ENCODE data around the gene UBASH3B.
"Not testable (repeated sequence)": the region's sequence is repeated elsewhere in the genome, so short reads cannot be mapped to it uniquely, and the experiment has no call there.

Gene UBASH3B

GRCh38 chr11:122823564-122823963 lies 168.0 kb downstream of the UBASH3B start:
- Histone ChIP-seq H3K4me1 (ENCODE audit: control insufficient read depth, insufficient read depth, low read length) (no peaks in the 10 kb centered on the region; the same call in 1 of the 2 replicates), H3K36me3 (ENCODE audit: control insufficient read depth, insufficient read depth, low read length) (no peaks in the 10 kb centered on the region), H3K4me3 (ENCODE audit: low read length) (no peak overlapping the region), H3K27me3 (ENCODE audit: control insufficient read depth, insufficient read depth, low read length) (no peaks in the 10 kb centered on the region), H3K27ac (ENCODE audit: low read length) (no peak overlapping the region), H3K9me3 (ENCODE audit: control insufficient read depth, insufficient read depth, low read length) (no peaks in the 10 kb centered on the region; the same call in 1 of the 2 replicates)
- no CpG with 5 or more reads among the region's 4 CpGs for WGBS (ENCODE audit: insufficient coverage, insufficient read length)
- no peak for DNase-seq (ENCODE audit: low read depth, low spot score)

- H3K9me3 ChIP-seq (ENCODE audit: control insufficient read depth, insufficient read depth, low read length); H3K4me1 ChIP-seq (ENCODE audit: control insufficient read depth, insufficient read depth, low read length); DNase-seq (ENCODE audit: low read depth, low spot score); H3K36me3 ChIP-seq (ENCODE audit: control insufficient read depth, insufficient read depth, low read length); H3K27ac ChIP-seq (ENCODE audit: low read length); H3K4me3 ChIP-seq (ENCODE audit: low read length); H3K27me3 ChIP-seq (ENCODE audit: control insufficient read depth, insufficient read depth, low read length): not testable (repeated sequence)
- WGBS (ENCODE audit: insufficient coverage, insufficient read length) = no CpG with 5 or more reads among the region's 6 CpGs
Measured at GRCh38 chr11:122829371-122829770, 173.8 kb downstream of the UBASH3B start.

GRCh38 chr11:122832297-122832696 lies 176.8 kb downstream of the UBASH3B start:
- WGBS (ENCODE audit: insufficient coverage, insufficient read length) = no CpG with 5 or more reads among the region's 4 CpGs

GRCh38 chr11:122832721-122833470 lies 177.4 kb downstream of the UBASH3B start:
- H3K4me3 ChIP-seq (ENCODE audit: low read length) = no peak overlapping the region
- H3K9me3 ChIP-seq (ENCODE audit: control insufficient read depth, insufficient read depth, low read length) = no peaks in the 10 kb centered on the region
- WGBS (ENCODE audit: insufficient coverage, insufficient read length) = no CpG with 5 or more reads among the region's 6 CpGs
- H3K27ac ChIP-seq (ENCODE audit: low read length) = no peak overlapping the region
- no peaks in the 10 kb centered on the region for H3K36me3 ChIP-seq (ENCODE audit: control insufficient read depth, insufficient read depth, low read length)
- no peaks in the 10 kb centered on the region for H3K27me3 ChIP-seq (ENCODE audit: control insufficient read depth, insufficient read depth, low read length)
- peaks cover 2% of the 10 kb centered on the region; the same call in 1 of the 2 replicates for H3K4me1 ChIP-seq (ENCODE audit: control insufficient read depth, insufficient read depth, low read length)
- no peak for DNase-seq (ENCODE audit: low read depth, low spot score)

More at GRCh38 chr11:122832297-122832696, 176.8 kb downstream of the UBASH3B start:
- not testable (repeated sequence) for H3K4me1 ChIP-seq (ENCODE audit: control insufficient read depth, insufficient read depth, low read length); H3K27me3 ChIP-seq (ENCODE audit: control insufficient read depth, insufficient read depth, low read length); H3K9me3 ChIP-seq (ENCODE audit: control insufficient read depth, insufficient read depth, low read length); DNase-seq (ENCODE audit: low read depth, low spot score); H3K27ac ChIP-seq (ENCODE audit: low read length); H3K4me3 ChIP-seq (ENCODE audit: low read length); H3K36me3 ChIP-seq (ENCODE audit: control insufficient read depth, insufficient read depth, low read length)

- Histone ChIP-seq H3K36me3 (ENCODE audit: control insufficient read depth, insufficient read depth, low read length) (no peaks in the 10 kb centered on the region), H3K4me3 (ENCODE audit: low read length) (no peak overlapping the region), H3K4me1 (ENCODE audit: control insufficient read depth, insufficient read depth, low read length) (peaks cover 2% of the 10 kb centered on the region; the same call in 1 of the 2 replicates), H3K27me3 (ENCODE audit: control insufficient read depth, insufficient read depth, low read length) (no peaks in the 10 kb centered on the region), H3K27ac (ENCODE audit: low read length) (no peak overlapping the region), H3K9me3 (ENCODE audit: control insufficient read depth, insufficient read depth, low read length) (no peaks in the 10 kb centered on the region)
- no CpG with 5 or more reads among the region's 7 CpGs for WGBS (ENCODE audit: insufficient coverage, insufficient read length)
- no peak for DNase-seq (ENCODE audit: low read depth, low spot score)
Measured at GRCh38 chr11:122833846-122834464, 178.4 kb downstream of the UBASH3B start.

GRCh38 chr11:122836916-122837315 lies 181.4 kb downstream of the UBASH3B start:
- H3K36me3 ChIP-seq (ENCODE audit: control insufficient read depth, insufficient read depth, low read length) = no peaks in the 10 kb centered on the region
- no peaks in the 10 kb centered on the region for H3K27me3 ChIP-seq (ENCODE audit: control insufficient read depth, insufficient read depth, low read length)
- H3K9me3 ChIP-seq (ENCODE audit: control insufficient read depth, insufficient read depth, low read length) = no peaks in the 10 kb centered on the region
- DNase-seq (ENCODE audit: low read depth, low spot score) = no peak
- no peak overlapping the region for H3K27ac ChIP-seq (ENCODE audit: low read length)
- no peak overlapping the region for H3K4me3 ChIP-seq (ENCODE audit: low read length)
- H3K4me1 ChIP-seq (ENCODE audit: control insufficient read depth, insufficient read depth, low read length) = peaks cover 2% of the 10 kb centered on the region; the same call in 1 of the 2 replicates

- Histone ChIP-seq H3K27me3 (ENCODE audit: control insufficient read depth, insufficient read depth, low read length) (no peaks in the 10 kb centered on the region), H3K27ac (ENCODE audit: low read length) (no peak overlapping the region), H3K36me3 (ENCODE audit: control insufficient read depth, insufficient read depth, low read length) (no peaks in the 10 kb centered on the region), H3K9me3 (ENCODE audit: control insufficient read depth, insufficient read depth, low read length) (no peaks in the 10 kb centered on the region), H3K4me3 (ENCODE audit: low read length) (no peak overlapping the region), H3K4me1 (ENCODE audit: control insufficient read depth, insufficient read depth, low read length) (peaks cover 2% of the 10 kb centered on the region; the same call in 1 of the 2 replicates)
- WGBS (ENCODE audit: insufficient coverage, insufficient read length) = 90% methylated on average over 1 of the region's 4 CpGs
- DNase-seq (ENCODE audit: low read depth, low spot score) = no peak
Measured at GRCh38 chr11:122837528-122838346, 182.2 kb downstream of the UBASH3B start.

- no CpG with 5 or more reads among the region's 10 CpGs for WGBS (ENCODE audit: insufficient coverage, insufficient read length)
- H3K27ac ChIP-seq (ENCODE audit: low read length) = no peak overlapping the region
Measured at GRCh38 chr11:122843281-122844141, 188.0 kb downstream of the UBASH3B start.

GRCh38 chr11:122847466-122847865 lies 191.9 kb downstream of the UBASH3B start:
- DNase-seq (ENCODE audit: low read depth, low spot score) = no peak
- no peaks in the 10 kb centered on the region for H3K27me3 ChIP-seq (ENCODE audit: control insufficient read depth, insufficient read depth, low read length)
- peaks cover 2% of the 10 kb centered on the region; the same call in 1 of the 2 replicates for H3K4me1 ChIP-seq (ENCODE audit: control insufficient read depth, insufficient read depth, low read length)
- WGBS (ENCODE audit: insufficient coverage, insufficient read length) = no CpG with 5 or more reads among the region's 1 CpG
- no peaks in the 10 kb centered on the region for H3K9me3 ChIP-seq (ENCODE audit: control insufficient read depth, insufficient read depth, low read length)
- H3K27ac ChIP-seq (ENCODE audit: low read length) = no peak overlapping the region
- H3K36me3 ChIP-seq (ENCODE audit: control insufficient read depth, insufficient read depth, low read length) = no peaks in the 10 kb centered on the region
- no peak overlapping the region for H3K4me3 ChIP-seq (ENCODE audit: low read length)

More at GRCh38 chr11:122843281-122844141, 188.0 kb downstream of the UBASH3B start:
- no peaks in the 10 kb centered on the region for H3K27me3 ChIP-seq (ENCODE audit: control insufficient read depth, insufficient read depth, low read length)
- H3K36me3 ChIP-seq (ENCODE audit: control insufficient read depth, insufficient read depth, low read length) = no peaks in the 10 kb centered on the region
- no peaks in the 10 kb centered on the region for H3K4me1 ChIP-seq (ENCODE audit: control insufficient read depth, insufficient read depth, low read length)
- no peak overlapping the region for H3K4me3 ChIP-seq (ENCODE audit: low read length)
- no peak for DNase-seq (ENCODE audit: low read depth, low spot score)
- H3K9me3 ChIP-seq (ENCODE audit: control insufficient read depth, insufficient read depth, low read length) = no peaks in the 10 kb centered on the region

All from iPS DF 6.9 (cell line).